GM03348 (cell line): ENCODE results near the gene OFD1.

Experiments
- DNase-seq: peaks from one replicate; pipeline ENCODE4 v3.0.0; 2012; ENCODE audit warnings: low spot score

The OFD1 gene

DNA sequence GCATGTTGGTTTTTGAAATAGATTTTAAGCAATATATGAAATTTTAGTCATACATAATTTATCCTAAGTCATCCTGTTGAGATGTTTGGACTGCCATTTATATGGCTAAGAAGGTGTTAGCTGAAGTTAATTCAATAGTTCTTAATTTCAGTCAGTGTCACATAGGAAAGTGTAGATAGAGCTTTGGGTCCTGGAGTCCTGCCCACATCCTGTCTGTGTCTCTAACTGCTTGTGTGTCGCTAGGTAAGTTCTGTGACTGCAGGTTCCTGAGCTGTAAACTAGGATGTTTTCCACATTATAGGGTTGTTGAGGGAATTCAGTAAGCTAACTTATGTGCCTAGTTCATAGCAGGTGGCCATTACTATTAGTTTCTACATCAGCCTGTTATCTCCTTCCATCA, 20.7 kb downstream of the OFD1 start:
- DNase-seq, result no peak

DNA sequence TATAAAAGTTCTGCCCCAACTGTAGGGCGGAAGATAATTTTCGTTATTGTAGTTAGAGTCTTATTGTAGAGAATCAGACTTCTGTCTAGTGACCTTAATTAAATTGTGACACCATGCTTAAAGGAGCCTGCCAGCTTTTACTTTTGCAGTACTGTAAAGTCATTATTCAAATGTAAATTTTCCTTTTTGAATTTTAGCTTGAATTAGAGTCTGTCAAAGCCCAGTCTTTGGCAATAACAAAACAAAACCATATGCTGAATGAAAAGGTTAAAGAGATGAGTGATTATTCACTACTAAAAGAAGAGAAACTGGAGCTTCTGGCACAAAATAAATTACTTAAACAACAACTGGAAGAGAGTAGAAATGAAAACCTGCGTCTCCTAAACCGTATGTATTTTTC, 21.8 kb downstream of the OFD1 start:
- no peak for DNase-seq

DNA sequence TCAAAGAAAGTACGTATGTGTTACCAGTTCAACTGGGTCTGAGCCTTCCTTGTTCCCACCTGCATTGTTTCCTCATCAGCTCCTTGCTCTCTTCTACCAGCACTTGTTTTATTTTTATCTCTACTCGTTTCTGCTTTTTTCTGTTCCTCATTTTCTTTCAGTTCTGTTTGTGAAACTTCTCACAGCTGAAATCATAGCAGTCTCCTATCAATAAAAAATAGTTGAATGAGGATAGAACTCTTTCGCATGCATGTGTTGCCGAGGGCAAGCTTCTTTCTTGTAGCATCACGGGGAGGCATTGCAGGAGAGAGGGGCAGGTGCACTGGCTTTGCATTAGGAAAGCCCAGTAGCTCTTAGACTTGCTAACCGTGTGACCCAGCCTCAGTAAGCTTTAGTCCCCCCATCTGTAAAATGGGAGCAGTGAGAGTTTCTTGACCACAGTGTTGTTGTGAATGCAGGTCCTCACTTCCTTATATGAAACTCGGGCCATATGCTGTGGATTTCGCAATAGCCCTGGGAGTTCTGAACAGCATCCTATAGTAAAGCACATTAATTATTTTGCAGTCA, 24.7 kb downstream of the OFD1 start:
- no peak for DNase-seq

DNA sequence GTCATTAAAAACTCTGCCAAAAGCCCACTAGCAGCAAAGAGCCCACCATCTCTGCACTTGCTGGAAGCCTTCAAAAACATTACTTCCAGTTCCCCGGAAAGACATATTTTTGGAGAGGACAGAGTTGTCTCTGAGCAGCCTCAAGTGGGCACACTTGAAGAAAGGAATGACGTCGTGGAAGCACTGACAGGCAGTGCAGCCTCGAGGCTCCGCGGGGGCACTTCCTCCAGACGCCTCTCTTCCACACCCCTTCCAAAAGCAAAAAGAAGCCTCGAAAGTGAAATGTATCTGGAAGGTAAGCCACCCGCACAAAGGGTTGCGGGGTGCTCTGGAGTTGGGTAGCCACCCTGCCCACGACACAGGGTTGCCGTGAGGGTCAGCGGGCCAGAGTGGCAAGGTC, 25.9 kb downstream of the OFD1 start:
- no peak for DNase-seq

DNA sequence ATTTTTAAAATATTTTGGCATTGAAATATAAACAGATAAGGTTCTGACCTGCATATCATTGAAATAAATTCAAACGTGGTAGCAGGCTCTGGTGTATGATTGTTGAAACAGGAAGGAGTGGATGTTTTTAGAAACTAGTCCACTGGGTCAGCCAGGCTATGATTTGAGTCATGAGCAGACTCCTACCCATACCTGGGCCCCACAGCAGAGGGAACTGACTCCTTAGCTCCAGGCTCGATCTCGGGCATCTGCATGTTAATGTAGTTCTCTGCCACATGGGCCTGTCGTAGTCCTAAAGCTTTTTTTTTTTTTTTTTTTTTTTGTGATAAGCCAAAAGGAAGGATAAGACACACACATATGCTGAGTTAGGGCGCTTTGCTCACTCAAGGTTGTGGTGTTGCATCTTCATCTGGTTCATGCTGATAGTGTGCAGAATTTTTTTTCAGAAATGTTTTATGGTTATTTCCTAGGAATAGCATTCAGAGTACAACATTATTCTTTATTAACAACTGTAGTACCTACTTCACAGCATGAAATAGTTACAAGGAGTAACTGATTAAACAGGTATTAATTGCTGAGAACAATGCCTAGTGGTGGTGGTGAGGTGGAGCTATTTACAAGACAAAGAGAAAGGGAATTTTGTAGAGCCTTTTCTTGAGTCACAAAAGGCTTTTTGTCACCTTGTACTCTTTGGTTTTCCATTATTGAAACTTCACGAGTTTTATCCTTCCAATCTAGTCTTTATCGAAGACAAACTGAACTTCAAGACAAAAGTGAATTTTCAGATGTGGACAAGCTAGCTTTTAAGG, 27.3 kb downstream of the OFD1 start:
- DNase-seq, result no peak

DNA sequence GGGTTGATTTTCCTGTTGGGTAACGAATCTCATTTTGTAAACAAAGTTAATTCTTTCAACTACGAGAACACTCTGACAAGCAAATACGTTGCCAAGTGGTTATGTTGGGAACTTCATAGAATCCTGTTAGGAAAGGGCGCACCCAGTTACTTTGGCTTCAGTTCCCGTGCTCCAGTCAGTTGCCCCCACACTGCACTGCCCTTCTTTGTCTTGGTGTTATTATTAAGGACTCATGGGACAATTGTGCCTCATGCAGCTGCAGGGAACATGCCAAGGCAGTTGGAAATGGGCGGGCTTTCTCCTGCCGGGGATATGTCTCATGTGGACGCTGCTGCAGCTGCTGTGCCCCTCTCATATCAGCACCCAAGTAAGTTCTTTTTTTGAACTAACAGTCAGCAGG, 28.9 kb downstream of the OFD1 start:
- no peak for DNase-seq

DNA sequence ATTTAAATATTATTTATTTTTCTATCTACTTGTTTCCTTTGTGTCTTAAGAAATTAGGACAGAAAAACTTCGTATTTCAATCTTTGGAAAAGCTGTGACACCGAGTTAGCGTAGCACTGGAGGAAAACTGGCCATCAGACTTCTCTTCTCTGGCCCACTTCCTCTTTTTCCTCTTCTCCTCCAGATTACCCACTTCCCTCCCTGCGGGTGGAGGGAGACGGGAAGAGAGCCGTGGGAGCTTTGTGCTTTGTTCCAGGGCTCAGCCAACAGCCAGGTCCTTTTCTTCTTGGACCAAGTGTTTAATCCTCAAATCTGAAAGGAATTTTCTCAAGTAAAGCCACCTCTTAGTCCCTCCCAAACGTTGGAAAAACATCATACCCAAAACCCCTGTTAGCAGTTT, 29.7 kb downstream of the OFD1 start:
- no peak for DNase-seq

DNA sequence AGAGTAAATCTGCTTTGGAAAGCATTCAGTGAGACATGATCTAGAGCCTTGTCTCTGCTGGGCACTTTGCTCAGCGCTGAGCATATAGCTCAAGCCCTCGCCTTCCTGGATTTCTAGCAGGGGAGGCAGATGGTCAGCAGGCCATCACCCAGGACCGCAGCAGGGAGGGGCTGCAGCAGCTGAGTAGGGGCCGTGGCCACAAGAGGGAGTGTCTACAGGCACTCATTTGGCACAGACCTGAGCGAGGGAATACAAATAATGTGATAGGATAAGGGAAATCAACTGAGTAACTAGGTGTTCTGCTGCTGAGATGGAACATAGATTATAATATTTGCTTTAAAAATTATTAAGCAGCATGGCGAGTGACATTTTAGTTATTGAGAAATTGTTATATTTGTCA, 30.2 kb downstream of the OFD1 start:
- no peak for DNase-seq

DNA sequence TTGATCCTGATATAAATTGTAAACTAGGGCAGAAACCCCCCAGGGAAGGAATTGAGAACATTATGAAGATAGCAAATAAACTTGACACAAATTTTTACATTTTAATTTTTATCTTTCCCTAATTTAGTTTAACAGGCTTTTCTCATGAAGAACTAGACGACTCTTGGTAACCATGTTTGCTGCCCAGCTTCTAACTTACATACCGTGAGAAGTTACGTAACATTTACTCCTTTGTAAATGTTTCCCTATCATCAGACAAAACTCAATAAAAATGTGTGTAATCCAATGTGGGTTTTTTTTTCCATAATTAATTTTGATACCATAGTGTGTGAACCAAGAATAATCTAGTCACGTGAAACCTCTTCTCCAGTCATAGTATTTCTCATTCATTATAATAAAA, 34.4 kb downstream of the OFD1 start:
- DNase-seq, result no peak

DNA sequence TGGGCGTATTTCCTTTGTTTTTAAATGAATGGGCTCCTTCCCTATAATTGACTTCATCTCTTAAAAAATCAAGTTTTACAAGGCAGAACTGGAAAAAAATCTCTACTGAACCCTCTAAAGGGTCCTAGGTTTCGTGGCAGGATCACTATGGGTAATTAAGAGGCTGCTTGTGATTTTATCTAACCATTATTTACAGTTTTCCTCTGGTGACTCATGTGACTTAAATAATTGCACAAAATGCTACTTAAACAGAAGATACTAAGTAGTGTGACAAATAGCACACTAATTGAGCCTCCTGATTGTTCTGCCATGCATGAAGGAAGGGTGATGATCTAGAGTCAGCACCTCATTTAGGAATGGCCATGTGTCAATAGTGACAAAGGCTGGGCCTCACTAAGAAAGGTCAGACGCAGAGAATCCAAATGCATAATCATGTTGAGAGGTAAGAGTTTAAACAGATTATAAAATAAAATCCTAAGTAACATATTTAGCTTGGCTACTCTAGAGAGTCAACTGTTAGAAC, 35.5 kb downstream of the OFD1 start:
- DNase-seq, result no peak

DNA sequence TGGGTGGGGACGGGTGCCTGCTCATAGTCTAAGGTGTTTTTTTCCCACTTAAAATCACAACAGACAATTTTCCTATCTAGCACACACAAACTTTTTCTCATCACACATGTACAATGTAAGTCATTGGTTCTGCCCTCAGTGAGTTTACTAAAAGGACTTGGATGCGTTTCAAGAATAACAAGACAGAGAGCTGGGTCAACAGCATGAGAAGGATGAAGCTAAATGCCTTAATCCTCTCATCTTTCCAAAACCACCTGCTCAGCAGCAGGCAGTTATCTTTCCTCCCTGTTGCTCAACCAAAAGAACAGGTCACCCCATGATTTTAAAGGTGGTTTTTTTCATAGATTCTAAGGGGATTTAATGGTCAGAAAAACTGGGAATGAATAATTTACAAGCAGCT, 40.1 kb downstream of the OFD1 start:
- no peak for DNase-seq

DNA sequence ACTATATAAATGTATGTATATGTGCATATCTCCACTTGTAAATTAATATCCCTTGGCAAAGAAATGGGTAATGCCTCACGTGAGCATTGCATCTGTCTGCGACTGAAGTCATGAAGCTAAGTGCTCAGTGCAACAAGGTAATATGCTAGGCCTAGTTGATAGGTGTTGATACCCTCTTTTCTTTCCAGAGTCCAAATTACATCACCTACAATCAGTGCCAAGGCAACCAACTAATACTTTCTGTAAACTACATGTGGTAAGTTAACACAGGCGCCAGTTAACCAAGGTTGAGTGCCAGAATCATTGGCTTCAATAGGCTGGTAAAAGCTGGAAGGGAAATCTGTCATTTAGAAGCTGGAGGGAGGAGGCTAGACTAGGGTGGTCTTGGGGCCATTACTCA, 41.3 kb downstream of the OFD1 start:
- DNase-seq, result no peak

DNA sequence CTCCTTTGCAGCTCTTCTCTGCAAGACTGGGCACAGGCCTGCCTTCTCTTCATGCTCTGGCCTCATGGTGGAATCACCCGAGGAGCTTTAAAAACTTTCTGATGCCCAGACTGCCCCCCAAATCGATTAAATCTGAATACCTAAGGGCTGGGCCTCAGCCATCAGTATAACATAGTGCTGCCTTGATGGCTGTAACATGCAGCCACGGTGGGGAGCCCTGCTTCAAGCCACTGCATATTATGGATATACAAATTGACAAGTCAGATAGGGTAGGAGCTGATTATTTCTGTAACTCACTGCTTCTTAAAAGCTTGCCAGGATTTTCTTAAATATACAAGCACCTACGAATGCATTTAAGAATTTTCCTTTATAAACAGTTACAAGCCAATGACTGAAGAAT, 41.8 kb downstream of the OFD1 start:
- DNase-seq, result no peak

DNA sequence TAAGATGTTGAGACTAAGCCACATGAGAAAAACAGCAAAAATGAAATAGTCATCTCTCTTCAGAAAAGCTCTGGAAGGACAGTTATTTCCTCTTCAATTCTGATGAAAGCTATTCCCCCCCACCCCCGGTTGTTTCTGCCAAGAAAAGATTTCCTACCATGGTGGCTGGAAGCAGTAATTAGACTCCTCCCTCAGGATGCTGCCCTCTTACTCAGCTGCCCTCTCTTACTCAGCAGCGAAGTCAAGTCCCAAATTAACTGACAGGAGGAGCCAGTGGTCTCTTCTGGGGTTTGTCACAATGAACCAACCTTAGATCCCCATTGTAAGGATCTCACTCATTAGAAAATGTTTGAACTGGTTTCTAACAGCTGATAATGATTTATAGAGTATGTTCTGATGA, 44.4 kb downstream of the OFD1 start:
- DNase-seq, result peak; percentile 33

DNA sequence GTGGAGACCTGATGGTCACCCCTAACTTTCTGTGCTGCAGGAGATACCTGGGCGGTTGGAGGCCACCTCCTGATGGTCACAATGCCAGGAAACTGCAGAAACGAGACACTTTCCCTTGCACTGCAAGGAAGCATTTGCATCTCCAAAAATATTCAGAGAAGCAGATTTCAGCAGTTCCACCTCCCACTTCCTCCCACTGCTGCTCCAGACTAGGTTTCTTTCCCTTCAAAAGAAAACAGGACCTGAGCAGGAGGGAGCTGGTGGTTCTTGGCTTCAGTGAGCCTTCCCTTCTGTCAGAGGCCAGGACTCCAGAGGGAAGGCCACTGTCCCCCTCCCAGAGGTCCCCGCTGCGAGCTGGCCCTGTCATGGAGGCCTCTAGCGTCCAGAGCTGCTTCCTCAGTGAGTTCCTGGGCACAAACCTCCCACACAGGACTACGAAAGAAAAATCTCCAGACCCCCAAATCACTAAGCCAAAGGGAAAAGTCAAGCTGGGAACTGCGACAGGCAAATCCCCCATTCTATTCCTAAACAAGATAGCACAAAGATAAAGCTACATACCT, 46.4 kb downstream of the OFD1 start:
- DNase-seq, result no peak

DNA sequence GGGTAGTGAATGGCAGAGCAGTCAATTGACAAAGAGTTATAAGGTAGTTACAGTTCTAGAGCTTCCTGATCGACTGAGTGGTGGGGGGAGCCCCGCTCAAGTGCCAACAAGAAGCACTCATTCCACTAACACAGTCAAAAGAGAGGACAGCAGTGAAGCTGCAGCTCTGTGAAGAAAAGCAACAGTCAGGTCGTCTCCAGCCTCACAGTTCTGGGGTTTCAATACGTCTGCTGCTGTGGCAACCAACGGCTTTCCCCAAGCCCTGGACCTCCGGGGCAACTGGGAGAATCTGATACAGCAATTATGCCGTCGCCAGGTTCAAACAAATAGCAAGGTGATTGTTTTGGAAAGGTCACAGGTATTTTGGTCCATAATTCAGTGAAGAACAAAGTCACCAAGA, 51.5 kb downstream of the OFD1 start:
- no peak for DNase-seq

DNA sequence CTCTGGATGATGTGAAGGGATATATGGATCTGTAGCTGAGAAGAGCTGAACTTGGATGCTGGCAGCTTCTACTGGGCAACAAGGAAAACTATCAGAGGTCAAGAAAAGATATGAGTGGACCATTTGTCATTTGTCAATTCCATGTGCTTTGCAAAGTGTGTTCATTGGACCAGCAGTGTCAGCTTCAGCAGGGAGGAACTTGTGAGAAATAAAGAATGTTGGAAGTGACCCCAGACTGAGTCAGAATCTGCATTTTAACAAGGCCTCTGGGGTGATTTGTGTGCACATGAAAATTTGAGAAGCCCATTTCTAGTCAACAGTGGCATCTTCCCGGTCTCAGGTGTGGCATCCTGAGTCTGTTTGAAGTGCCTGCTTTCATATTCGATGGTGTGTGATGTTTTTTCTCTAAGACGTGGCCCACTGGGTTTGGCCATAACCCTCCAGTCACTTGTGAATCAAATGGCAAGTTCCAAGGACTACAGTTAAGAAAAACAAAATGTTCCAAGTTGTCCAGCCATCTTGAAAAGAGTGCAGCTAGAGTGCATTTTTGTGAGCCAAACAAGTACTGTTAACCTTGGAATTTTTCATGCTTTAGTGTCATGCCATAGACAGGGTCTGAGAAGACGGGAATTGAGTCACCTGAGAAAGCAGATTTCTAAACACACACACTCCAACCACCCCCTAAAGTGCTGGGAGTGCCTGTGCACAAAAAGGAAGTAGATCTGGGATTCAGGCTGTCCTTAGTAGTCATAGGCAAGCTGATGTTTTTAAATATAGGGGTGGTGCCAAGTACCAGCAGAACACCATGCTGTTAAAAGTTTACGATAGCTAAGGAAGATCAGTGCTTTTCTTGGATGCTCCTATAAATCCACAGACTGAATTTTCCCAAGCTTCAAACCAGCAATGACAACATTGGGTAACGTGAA, 55.9 kb downstream of the OFD1 start:
- no peak for DNase-seq

DNA sequence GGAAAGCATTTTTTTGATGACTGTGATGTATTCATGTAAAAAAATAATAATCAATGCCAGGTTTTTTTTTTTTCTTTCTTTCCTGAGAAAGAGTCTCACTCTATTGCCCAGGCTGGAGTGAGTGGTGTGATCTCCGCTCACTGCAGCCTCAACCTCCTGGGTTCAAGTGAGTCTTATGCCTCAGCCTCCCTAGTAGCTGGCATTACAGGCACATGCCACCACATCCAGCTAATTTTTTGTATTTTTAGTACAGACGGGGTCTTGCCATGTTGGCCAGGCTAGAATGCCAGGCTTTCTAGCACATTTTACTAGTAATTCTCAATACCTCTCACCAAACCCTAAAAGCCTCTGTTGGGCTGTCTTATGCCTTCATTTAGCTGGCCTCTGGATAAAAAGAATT, 56.6 kb downstream of the OFD1 start:
- DNase-seq, result no peak

DNA sequence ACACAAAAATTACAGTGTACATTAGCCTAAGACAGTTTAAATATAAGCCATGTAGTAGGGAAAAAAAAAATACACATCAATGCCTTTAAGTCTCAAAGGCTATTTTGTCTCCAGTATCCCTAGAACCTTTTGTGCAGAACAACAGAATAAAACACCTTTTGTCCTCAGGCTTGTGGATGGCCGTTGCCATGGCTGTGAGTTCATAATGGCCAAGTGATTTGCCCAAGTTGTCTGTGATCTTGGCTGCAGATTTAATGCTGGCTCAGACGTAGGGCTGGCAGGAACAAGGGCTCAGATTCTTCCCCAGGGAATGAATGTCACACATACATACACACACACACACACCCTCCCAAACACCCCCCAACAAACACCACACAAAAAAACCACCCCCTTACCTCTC, 57.0 kb downstream of the OFD1 start:
- DNase-seq, result no peak

DNA sequence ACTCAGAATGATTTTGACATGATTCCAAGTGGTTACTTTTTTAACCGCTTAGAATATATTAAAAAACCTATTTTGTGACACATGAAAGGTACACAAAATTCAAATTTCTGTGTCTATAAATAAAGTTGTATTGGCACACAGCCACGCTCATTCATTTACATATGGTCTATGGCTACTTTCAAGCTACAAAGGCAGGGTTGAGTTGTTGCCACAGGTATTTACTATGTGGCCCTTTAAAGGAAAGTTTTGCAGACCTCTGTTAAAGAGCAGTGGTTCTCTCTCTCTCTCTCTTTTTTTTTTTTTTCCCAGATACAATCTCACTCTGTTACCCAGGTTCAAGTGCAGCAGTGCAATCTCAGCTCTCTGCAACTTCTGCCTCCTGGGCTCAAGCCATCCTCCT, 59.3 kb downstream of the OFD1 start:
- DNase-seq, result no peak

DNA sequence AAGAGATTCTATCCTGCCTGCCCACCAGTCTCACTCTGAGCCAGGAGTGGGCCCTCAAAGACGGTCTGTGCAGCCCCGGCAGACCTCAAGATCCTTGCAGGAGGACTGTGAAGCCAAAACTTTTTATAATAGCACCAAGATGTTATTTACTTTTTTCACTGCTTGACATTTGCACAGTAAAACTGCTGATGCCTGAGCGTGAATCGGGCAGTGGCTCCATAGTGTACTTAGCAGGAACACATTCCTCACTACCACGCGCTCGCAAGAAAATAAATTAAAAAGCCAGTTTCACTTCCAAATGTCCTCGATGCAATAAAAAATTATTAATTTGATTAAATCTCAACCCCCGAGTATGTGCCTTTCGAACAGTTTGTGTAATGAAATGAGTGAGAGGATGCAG, 59.9 kb downstream of the OFD1 start:
- no peak for DNase-seq

DNA sequence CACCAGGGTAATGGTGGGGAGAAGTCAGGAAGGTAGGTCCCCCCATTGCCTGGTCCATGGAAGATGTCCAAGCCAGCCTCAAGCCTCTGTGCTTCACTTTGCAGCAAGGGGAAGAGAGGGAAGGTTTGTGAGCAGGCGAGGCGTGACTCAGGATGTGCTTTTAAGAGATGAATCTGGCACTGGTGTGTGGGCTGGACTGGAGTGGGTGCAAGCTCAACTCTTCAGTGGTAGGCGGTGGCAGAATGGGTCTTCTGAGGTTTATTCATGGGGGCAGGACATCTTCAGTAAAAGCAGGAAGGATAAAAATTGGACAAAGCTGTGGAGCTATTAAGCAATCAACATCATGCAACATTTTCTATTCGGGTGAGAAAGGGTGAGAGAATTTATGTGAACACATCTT, 63.0 kb downstream of the OFD1 start:
- no peak for DNase-seq

DNA sequence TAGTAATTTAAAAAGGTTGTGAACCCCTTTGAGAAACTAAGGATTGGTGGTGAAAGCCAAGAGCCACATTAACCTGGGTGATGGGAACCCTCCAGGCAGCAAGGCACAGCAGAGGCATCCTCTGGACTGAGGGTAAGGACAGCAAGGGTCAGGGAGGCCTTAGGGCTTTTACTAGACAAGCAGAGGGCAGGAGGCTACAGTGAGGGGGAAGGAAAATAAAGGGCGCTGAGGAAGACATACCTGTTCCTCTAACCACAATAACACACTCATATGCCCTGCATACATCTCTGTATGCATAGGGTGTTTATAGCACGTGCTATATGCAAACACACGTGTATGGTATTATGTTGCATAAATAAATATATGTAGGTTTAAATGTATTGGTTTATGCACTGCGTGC, 63.6 kb downstream of the OFD1 start:
- DNase-seq, result no peak
